LNCaP clone FGC (cell line): ENCODE measurements around the gene UNC13C.

ENCODE experiments used
- DNase-seq: peaks from one replicate; pipeline ENCODE4 v3.0.0-alpha.2; 2011; ENCODE audit warnings: low read depth
- H3K4me3 ChIP-seq: 2 replicates; pipeline ENCODE4 v1.5.1; 2011; ENCODE audit warnings: mild to moderate bottlenecking, low read depth, low read length, control low read depth
- TF ChIP-seq, protein P1 (sequence below): IDR thresholded peaks from 2 replicates; pipeline ENCODE4 v1.5.1; 2012; ENCODE audit warnings: mild to moderate bottlenecking; ENCODE audit not compliant: control insufficient read depth, insufficient read depth; ENCODE audit errors: extremely low read depth

UNC13C gene

GRCh38 chr15:53982876-53983275 is 4.6 kb downstream of the UNC13C start:
- H3K4me3 ChIP-seq, result no peak overlapping the region
- TF ChIP-seq, protein P1, sequence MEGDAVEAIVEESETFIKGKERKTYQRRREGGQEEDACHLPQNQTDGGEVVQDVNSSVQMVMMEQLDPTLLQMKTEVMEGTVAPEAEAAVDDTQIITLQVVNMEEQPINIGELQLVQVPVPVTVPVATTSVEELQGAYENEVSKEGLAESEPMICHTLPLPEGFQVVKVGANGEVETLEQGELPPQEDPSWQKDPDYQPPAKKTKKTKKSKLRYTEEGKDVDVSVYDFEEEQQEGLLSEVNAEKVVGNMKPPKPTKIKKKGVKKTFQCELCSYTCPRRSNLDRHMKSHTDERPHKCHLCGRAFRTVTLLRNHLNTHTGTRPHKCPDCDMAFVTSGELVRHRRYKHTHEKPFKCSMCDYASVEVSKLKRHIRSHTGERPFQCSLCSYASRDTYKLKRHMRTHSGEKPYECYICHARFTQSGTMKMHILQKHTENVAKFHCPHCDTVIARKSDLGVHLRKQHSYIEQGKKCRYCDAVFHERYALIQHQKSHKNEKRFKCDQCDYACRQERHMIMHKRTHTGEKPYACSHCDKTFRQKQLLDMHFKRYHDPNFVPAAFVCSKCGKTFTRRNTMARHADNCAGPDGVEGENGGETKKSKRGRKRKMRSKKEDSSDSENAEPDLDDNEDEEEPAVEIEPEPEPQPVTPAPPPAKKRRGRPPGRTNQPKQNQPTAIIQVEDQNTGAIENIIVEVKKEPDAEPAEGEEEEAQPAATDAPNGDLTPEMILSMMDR, result no peak
- DNase-seq, result no peak

GRCh38 chr15:53984221-53984620 is 6.0 kb downstream of the UNC13C start:
- no peak overlapping the region for H3K4me3 ChIP-seq
- no peak for DNase-seq
- TF ChIP-seq, protein P1, result no peak

- TF ChIP-seq, protein P1, result no peak
- no peak for DNase-seq
- H3K4me3 ChIP-seq, result no peak overlapping the region
Measured at GRCh38 chr15:53985562-53985961, 7.3 kb downstream of the UNC13C start.

DNA sequence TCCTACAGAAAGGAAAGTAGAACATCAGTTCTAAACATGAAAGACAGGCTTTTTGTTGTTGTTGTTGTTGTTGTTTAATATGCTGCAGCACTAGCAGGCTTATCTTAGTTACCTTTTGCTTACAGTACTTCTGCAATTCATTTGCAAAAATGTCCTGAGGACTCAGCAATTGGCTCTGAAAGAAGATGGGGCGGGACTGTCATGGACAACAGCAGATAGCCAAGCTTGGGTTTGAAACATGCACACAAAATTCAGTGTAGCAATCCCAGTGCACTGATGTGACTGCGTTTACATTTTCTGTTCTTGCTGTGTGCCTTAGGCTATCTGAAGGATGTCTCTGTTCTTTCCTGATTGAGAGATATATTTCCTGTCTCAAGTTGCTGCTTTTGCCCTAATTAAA is 9.2 kb downstream of the UNC13C start:
- TF ChIP-seq, protein P1, result no peak
- DNase-seq, result no peak
- no peak overlapping the region for H3K4me3 ChIP-seq

GRCh38 chr15:54007256-54007655 is 29.0 kb downstream of the UNC13C start:
- DNase-seq, result no peak
- H3K4me3 ChIP-seq, result no peak overlapping the region
- TF ChIP-seq, protein P1, result no peak

DNA sequence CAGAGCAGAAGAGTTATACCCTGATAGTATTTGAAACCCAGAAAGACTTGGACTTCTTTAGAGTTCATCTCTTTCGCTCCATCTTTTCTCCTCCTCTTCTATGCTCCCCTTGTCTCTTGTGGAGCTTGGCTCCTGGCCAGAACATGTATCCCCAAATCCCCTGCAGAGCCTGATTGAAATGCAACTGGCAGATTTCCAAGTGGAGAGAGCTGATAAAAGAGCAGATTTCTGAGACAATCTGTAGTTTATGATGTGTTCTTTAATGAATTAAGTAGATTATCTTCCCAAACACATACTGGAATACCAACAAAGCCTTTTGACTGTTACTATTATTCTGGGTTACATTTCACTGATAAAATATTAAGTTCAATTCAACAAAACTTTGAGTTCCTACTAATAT is 33.4 kb downstream of the UNC13C start:
- no peak for DNase-seq
- TF ChIP-seq, protein P1, result no peak
- H3K4me3 ChIP-seq, result no peak overlapping the region

GRCh38 chr15:54014067-54014655 is 35.9 kb downstream of the UNC13C start:
- no peak for DNase-seq
- TF ChIP-seq, protein P1, result no peak
- H3K4me3 ChIP-seq, result no peak overlapping the region
